ENCODE results near the gene TMEM182.
A peak's percentile ranks its signal among the peaks of the same experiment; 100 is the strongest.

TMEM182 gene, protein sequence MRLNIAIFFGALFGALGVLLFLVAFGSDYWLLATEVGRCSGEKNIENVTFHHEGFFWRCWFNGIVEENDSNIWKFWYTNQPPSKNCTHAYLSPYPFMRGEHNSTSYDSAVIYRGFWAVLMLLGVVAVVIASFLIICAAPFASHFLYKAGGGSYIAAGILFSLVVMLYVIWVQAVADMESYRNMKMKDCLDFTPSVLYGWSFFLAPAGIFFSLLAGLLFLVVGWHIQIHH

DNA sequence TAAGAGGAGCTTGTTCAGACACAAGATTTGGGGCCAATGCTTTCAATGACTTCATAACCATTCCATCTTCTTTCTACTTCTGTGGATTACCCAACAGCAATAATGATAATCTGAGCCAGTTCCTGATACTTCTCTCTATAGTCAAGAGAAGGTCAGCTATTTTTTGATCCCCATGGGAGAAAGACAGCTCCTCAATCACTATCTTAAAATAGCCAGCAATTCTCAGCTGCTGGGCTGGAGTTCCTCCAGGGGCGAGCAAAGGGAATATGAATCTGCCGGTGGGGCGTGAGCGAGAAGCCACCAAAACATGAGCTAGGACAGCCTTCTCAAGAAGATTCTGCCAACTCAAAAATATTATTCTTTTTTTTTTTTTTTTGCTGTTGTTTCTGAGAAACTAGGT, at the start of gene TMEM182:
Gene TMEM182 (plus strand): TSS at position 269 of the 400 bp plus-strand sequence. CDS start 187 bp downstream, outside the sequence.
- no peak for DNase-seq (ENCODE audit: low read depth, low spot score)
- H3K27ac ChIP-seq = no peak within 1 kb of the TSS

DNA sequence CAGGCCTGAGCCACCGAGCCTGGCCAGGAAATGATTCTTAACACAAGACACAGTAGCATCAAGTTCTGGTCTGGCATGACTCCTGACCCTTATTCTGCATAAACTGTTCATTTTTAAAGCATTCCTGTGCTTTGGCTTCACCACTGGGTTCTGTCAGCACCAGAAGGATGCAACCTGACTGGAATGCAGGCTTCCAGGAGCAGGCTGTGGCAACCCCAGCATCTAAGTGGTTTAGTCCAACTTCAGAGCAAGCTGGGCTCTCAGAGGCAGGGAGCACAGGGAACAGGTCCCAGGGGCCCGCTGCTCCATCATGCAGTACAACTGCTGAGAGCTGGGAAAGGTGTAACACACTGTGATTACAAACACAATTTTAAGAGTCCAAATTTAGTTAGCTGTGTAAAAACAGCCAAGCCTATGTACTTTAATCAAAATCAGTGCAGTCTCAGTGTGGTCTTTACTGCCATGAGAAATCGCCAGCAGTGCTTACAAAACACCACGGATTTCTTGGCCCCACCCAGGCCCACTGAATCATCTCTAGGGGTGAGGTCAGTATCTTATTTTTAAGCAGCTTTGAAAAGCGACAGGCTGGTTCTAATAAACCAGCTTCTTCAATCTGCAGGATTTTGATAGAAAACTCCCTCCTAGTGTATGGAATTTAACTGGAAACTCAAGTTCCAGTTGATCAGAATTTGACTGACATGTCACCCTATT, 44.4 kb upstream of the TMEM182 start:
- no peak for DNase-seq (ENCODE audit: low read depth, low spot score)

DNA sequence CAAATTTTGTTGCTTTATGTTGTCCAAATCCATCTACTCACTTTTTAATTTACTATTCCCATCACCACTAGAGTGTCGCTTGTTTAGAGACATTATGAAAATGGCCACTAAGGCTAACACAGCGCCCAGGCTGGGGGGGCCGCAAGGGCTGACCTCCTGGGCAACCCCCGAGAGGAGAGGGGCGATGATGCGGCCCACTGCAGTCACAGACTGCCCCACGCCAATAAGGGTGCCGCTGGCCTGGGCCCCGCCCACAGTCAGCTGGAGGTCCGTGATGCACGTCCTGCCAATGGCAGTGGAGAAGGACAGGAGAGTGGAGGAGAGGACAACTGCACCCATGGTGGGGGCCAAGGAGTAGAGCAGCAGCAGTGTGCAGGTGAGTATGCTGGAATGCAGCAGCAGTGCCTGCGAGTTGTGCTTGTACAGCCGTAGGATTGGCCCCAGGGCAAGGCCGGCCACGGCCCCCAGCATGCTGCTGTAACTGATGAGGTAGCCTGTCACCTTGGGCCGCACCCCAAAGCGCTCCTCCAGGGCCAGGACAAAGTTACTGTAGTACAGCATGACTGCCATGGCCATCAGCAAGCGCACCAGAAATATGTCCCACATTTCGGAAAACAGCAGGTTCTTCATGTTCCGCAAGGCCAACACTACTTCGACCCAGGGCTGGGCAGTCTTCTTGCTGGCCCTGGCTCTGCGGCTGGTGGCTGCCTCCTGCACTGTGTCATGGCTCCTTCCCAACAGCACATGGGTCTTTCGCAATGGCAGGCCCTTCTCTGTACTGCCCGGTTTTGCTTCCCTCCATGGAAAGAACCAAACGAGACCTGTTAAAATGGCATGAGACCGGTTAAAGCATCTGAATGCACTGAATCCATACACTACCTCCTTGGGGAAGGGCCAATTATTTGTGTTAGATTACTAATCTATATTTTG, 43.2 kb upstream of the TMEM182 start:
- H3K27ac ChIP-seq = no peak overlapping the region
- no peak for DNase-seq (ENCODE audit: low read depth, low spot score)

More for the DNA sequence above, 44.4 kb upstream of the TMEM182 start:
- no peak overlapping the region for H3K27ac ChIP-seq

DNA sequence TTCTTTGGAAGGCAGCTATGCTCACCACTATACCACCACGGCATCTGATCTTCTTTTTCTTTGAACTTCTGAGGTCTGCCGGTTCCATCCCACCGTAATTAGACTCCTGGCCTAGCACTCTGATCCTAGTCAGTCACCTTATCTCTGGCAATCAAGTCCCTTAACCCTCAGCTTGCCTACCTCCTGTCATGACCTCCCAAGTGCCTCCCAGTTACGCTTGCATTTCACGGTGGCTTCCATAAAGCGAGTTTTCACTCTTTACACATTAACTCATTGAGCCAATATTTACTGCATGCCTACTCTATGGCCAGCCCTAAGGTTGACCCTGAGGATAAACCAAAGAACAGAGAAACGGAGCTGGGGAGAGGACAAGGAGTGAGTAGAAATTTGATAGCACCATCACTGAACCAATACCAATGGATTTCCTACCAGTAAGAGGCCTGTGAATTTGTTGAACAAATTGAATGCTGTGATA, 37.8 kb upstream of the TMEM182 start:
- H3K27ac ChIP-seq = no peak overlapping the region
- DNase-seq (ENCODE audit: low read depth, low spot score) = no peak

DNA sequence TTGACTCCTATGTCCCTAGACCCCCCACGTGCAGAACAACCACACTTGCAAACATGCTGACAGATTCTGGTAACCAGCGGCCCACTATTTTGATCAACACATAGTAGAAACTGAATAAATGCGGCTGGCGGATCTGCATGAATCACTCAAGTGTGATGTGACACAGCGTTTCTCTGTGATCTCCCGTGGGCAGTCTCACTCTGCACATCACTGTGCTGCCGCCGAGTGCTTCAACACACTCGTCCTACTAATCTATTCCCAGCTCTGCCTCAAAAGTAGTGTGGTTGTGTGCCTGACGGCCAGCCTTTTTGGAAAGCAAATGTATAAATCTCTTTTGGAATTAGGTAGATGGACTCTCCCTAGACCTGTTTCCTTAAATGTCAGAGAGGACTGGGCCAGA, 37.3 kb upstream of the TMEM182 start:
- DNase-seq (ENCODE audit: low read depth, low spot score) = no peak
- H3K27ac ChIP-seq = no peak overlapping the region

DNA sequence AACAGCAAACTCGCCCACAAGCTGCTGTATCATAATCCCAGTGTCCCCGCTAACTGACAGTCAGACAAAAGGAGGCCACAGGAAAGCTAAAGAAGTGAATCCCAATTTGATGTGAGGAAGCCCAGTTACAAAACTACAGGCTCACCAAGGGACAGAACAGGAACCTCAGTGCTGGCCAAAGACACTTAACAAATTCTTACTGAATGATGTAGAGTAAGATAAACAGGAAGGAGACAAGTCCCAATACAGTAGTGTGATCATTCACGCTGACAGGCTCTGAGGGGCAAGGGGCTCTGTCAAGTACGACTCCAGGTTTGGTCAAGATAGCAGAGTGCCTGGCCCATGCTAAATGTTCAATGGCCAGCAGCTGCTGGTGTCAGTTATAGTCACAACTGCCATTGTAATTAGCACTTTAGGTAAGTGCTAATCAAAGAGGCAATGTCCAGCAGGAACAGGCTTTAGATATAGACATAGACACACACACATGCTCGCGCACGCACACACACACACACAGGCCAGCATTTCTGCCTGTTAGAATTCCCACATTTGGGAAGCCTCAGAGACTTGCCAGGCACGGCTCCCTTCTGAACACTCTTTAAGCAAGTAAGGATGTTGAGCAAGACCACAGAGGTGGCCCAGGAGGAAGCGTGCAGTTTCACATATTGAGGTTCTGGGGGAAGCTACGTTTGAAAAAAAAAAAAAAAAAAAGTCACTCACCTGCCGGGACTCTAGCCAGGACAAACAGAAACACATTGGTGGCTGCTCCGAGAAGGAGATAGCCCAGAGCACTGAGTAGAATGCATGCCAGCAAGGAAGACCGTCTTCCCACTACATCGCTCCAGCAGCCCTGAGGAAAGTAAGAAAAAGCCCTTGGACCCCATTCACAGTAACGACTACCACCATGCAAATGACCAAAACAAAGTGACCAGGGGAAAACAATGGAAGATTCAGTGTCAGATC, 35.4 kb upstream of the TMEM182 start:
- DNase-seq (ENCODE audit: low read depth, low spot score) = no peak
- H3K27ac ChIP-seq = no peak overlapping the region

DNA sequence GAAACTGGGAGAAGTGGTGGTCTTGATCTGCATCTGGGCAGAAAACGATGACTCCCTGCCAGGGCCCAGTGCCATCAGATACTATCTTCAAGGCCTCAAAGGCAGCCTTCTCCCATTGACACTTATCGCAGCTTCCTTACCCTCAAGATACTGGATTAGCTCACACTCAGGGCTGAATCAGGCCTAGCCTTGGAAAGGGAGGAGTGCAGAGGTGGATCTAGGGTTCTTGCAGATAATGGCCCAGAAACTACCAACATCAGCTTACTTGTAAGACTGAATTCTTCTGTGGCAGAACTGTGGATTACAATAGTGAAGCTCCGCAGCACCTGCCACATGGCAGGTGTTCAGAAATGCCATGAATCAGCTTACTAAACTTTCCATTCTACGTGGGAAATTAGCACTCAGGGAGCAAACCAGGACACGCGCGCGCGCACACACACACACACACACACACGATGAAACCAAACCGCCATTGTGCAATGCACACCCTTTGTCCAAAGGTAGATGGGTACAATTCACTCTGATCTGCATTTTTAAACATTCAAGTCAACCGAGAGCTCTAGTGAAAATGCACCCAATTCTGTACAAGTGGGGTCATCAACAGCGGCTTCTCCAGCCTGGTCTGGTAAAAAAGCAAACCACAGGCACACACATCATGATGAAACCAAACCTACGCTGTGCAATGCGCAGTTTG, 26.3 kb upstream of the TMEM182 start:
- no peak for DNase-seq (ENCODE audit: low read depth, low spot score)
- H3K27ac ChIP-seq = no peak overlapping the region

DNA sequence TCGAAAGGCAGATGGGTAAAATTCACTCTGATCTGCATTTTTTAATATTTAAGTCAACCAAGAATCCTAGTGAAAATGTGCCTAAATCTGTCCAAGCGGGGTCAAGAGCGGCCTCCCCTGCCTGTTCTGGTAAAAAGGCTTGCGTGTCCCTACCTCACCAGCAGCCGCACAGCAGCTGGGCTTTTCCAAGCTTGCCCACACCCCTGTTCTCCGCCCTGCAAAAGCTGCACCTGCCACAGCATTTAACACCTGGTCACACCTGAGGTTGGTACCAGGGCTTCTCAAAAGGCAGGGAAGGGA, 25.8 kb upstream of the TMEM182 start:
- peak overlapping the region; percentile 38 for H3K27ac ChIP-seq
- no peak for DNase-seq (ENCODE audit: low read depth, low spot score)

DNA sequence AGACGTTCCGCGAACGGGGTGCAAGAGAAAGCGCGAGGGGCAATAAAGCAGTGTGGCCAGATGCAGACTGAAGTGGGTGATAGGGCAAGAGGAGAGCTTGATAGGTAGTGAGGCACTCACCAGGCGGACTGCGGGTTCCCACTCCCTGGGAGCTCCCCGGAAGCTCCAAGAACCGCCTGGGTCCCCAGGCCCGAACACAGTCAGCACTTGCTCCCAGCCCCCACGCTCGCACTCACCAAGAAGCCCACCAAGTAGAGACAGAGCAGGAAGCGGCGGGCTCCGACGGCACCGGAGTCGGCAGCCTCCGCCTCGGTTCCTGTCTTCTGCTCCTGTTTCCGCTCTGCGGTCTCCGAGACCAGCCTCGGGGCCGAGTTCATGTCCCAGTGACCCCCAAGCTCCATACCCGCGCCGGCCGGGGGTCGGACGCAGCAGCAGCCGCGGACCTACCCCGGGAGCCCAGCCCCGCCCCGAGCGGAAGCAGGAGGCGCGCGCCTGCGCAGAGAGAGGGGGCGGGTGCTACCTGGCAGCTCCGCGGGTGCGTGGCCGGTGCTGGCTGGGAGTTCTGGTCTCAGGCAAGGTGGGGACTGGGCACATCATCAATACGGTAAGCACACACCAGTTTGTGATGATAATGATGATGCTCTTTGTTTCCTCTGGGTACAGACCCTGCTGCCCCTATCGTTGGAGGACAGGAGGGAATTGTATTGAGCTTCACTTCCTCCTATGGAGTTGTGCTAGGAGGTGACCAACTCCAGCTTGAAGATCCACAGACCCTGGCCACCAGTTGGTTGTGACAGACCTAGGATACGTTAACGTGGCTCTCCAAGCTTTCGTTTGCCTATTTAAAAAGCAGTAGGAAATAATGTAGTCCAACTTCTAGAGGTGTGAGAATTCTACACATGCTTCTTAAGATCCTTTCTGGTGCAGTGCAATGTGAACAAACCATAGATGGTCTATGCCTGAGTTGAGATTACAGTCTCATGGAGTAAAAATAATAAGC, 25.1 kb upstream of the TMEM182 start:
- no peak for DNase-seq (ENCODE audit: low read depth, low spot score)
- H3K27ac ChIP-seq = peak overlapping the region; percentile 38

DNA sequence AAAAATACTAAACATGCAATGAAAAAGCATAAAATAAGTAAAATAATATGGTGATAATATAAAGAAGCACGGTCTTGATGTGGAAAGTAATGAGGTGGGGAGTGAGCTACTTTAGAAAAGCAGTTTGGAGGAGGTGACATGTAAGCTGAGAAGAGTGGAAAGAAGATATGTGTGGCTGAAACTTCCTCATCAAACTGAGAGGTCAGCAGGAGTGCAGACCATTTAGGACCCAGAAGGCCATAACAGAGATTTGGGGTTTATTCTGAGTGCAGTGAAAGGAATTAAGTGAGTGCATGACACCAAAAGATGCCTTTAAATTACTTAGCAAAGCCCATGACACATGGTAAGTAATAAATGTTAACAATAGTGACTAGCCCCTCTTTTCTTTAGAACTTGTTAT, 24.4 kb upstream of the TMEM182 start:
- no peak overlapping the region for H3K27ac ChIP-seq

DNA sequence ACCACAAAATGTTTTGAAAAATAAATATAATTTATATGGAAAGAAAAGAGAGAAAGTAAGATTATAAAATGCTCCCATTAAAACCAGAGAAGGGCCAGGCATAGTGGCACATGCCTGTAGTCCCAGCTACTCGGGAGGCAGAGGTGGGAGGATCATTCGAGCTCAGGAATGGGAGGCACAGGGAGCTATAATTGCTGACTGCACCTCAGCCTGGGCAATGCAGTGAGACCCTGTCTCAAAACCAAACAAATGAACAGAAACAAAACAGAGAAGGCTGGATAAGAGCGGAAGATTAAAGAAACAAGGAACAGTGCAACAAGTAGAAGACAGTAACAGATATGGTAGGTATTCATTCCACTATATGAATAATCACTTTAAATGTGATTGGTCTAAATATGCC, 18.6 kb upstream of the TMEM182 start:
- no peak for DNase-seq (ENCODE audit: low read depth, low spot score)
- H3K27ac ChIP-seq = no peak overlapping the region

More for the DNA sequence above, 24.4 kb upstream of the TMEM182 start:
- no peak for DNase-seq (ENCODE audit: low read depth, low spot score)

DNA sequence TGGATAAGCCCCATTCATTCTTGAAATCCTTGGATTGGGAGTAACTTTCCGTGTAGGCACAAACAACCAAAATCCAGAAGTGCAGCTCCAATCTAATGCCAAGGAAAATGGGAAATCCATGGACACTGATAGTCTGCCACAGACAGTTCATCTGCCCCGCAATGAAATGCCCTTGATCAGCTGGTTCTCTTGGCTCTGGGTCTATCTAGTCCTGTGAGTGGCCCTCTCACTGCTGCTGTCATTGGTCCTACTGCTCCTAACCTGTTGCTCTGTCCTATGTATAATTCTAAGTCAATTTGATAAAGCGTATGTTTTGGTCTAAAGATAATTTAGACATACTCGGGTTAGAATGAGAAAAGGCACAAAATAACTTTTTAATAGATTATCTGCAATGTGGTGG, 13.7 kb upstream of the TMEM182 start:
- H3K27ac ChIP-seq = no peak overlapping the region

DNA sequence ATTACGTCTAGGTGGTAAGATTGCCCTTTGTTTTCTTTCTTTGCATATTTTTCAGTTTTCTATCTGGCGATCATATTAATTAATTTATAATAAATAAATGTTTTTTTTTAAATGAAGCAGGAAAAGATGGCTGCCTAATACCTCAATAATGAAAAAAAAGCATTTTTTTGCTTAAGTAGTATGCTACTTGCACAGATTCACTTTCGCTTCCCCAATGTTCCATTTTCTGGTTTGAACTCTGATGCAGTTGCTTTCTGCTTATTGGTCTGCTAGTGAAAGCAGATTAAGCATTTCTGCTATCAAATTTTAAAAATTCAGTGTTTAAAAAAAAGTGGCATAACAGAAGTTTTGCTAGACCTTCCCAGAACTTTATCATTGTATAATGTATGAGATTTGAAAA, 11.9 kb upstream of the TMEM182 start:
- no peak overlapping the region for H3K27ac ChIP-seq
- DNase-seq (ENCODE audit: low read depth, low spot score) = no peak

More for the DNA sequence above, 13.7 kb upstream of the TMEM182 start:
- no peak for DNase-seq (ENCODE audit: low read depth, low spot score)

DNA sequence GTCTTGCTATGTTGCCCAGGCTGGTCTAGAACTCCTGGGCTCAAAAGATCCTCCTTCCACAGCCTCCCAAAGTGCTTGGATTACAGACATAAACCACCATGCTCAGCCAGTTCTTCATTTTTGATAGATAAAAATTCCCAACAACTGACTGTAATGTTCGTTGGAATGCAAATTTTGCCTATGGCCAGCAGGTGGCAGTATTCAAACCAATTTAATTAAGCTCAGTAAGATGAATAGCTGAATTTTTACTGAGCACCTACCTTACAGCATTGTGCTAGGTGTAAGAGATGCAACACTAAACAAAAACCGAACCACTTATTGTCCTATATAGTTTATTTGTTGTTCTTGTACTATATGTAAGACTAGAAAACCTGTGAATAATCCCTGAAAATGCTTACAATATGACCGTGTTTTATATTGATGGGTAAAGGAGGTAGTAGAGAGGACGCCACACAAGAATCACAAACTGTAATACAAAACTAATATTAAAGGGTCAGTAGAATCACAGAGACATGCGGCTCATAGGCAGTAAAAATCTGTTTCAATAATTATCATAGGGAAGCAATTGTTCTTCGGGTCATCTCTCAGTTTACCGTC, 8.2 kb upstream of the TMEM182 start:
- no peak overlapping the region for H3K27ac ChIP-seq
- DNase-seq (ENCODE audit: low read depth, low spot score) = peak; percentile 6

DNA sequence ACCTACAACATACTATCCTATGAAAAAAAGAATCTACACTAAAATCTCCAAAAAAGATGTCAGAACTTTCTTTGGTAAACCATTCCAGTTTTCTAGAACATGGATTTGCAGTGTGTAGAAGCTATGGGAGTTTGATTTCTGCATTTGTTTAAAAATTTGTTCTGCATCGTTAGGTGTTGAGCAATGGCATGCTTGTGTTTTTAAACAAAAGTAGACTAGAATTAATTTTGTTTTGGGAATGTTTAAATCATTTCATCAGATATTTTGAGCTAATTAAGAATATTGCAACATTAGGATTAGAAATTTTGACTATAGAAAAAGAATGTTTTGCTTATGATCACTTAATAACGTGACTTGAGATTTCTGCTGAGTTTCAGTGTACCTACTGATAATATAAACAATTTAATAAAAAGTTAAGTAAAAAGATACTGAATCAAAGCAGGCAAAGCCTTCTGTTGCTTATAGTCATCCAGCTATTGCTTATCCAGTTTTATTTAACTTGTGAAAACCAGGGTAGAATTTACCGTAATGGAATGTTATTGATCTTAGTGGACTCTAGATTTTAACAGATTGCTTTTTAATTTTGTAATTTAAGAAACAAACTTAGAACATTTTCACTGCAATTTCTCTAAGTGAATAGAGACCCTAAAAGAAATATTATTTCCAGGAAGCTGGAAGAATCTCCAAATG, 7.2 kb upstream of the TMEM182 start:
- DNase-seq (ENCODE audit: low read depth, low spot score) = no peak
- no peak overlapping the region for H3K27ac ChIP-seq

DNA sequence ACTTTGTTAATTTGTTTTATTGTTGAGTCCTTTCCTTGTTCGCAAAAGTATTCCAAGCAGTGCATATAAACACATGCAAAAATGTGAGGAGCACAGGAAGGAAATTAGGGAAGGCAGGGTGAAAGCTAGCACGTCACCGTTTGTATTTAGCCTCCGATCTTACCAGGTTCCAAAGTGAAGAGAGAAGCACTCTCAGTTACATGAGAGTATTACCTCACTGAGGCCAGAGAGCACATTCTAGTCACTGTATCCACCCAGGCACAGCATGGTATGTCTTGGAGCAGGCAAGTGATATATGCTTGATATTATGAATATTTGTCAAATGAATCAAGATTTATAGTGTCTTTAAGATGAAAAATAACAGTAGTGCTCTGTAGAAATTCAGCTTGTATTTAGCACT, 6.5 kb upstream of the TMEM182 start:
- DNase-seq (ENCODE audit: low read depth, low spot score) = no peak
- H3K27ac ChIP-seq = no peak overlapping the region

DNA sequence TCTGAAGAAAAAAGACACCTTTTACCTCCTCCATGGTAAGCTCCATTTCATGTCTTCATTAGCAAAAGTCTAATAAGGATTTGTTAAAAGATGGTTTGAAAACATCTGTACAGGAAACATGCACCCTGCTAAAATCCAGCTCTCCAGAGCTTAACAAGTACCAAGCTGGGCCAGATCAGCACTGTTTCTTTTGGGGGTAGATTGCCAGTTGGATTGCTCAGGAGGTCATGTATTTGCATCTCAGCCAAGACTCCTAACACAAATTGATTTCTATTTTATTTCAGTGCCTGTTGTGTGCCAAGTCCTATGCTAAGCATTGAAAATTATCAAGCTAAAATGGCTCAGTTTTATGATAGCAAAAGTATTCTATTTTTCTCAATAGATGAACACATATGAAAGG, 3.4 kb upstream of the TMEM182 start:
- no peak for DNase-seq (ENCODE audit: low read depth, low spot score)
- no peak overlapping the region for H3K27ac ChIP-seq
